Keratinocyte (primary cell): ENCODE results near the gene STK35. TPM values are rescaled to one million over a fixed set of nuclear protein-coding genes. Genes with fewer than 3 reads are reported as not detected.

Experiments used
- DNase-seq: peaks from one replicate; pipeline ENCODE4 v3.0.0-alpha.2; 2011; ENCODE audit warnings: low read depth, missing footprints, low spot score
- FAIRE-seq: peaks from 2 replicates; lab custom pipeline; 2011; peaks lifted over from hg19 to GRCh38; lab: Jason Lieb, UNC
- H2AFZ ChIP-seq: 2 replicates; pipeline ENCODE4 v1.6.0; 2012; ENCODE audit warnings: low read length, control low read depth, inconsistent platforms; ENCODE audit not compliant: control insufficient read depth
- H3K27ac ChIP-seq: 2 replicates; pipeline ENCODE4 v1.5.1; 2011; ENCODE audit warnings: low read length; ENCODE audit not compliant: control insufficient read depth, insufficient read depth
- H3K27me3 ChIP-seq: 3 replicates; pipeline ENCODE4 v1.6.0; 2011; ENCODE audit warnings: low read length; ENCODE audit not compliant: control insufficient read depth, insufficient read depth; ENCODE audit errors: extremely low read depth
- H3K36me3 ChIP-seq, 2 experiments: 2 replicates in 1 of 2; 3 replicates in 1 of 2; pipeline ENCODE4 v1.5.1; 2011; ENCODE audit warnings: low read length in 2 of 2, mild to moderate bottlenecking in 1 of 2; ENCODE audit not compliant: control insufficient read depth in 2 of 2, insufficient read depth in 2 of 2; ENCODE audit errors: extremely low read depth in 1 of 2
- H3K4me1 ChIP-seq: 3 replicates; pipeline ENCODE4 v1.5.1; 2011; ENCODE audit warnings: low read length; ENCODE audit not compliant: control insufficient read depth, insufficient read depth; ENCODE audit errors: extremely low read depth
- H3K4me2 ChIP-seq: 3 replicates; pipeline ENCODE4 v1.6.0; 2011; ENCODE audit warnings: low read depth, low read length; ENCODE audit not compliant: control insufficient read depth, insufficient read depth; ENCODE audit errors: extremely low read depth
- H3K4me3 ChIP-seq, 3 experiments: fragments of 200-600 bp in 1 of 3; sonication (generic) in 1 of 3; 2 replicates in 2 of 3; 3 replicates in 1 of 3; pipeline ENCODE4 v1.5.1; 2011 to 2016; ENCODE audit warnings: low read length in 3 of 3, mild to moderate bottlenecking in 3 of 3, control low read depth in 2 of 3, inconsistent platforms in 1 of 3, low read depth in 1 of 3, mixed read lengths in 1 of 3, mixed run types in 1 of 3, moderate library complexity in 1 of 3; ENCODE audit not compliant: control insufficient read depth in 2 of 3, insufficient read depth in 2 of 3; ENCODE audit errors: extremely low read depth in 1 of 3
- H3K79me2 ChIP-seq: 2 replicates; pipeline ENCODE4 v1.6.0; 2012; ENCODE audit warnings: low read length; ENCODE audit not compliant: control insufficient read depth, insufficient read depth
- H3K9ac ChIP-seq: 3 replicates; pipeline ENCODE4 v1.6.0; 2011; ENCODE audit warnings: low read length; ENCODE audit not compliant: control insufficient read depth, insufficient read depth; ENCODE audit errors: extremely low read depth
- H3K9me1 ChIP-seq: 3 replicates; pipeline ENCODE4 v1.6.0; 2011; ENCODE audit warnings: low read length; ENCODE audit not compliant: control insufficient read depth, insufficient read depth; ENCODE audit errors: extremely low read depth
- H3K9me3 ChIP-seq: 2 replicates; pipeline ENCODE4 v1.5.1; 2012; ENCODE audit warnings: low read depth, low read length; ENCODE audit not compliant: control insufficient read depth
- H4K20me1 ChIP-seq: 3 replicates; pipeline ENCODE4 v1.6.0; 2011; ENCODE audit warnings: low read length; ENCODE audit not compliant: control insufficient read depth, insufficient read depth; ENCODE audit errors: extremely low read depth
- CTCF ChIP-seq, 3 experiments: IDR thresholded peaks in 1 of 3; conservative IDR thresholded peaks in 1 of 3; optimal IDR thresholded peaks in 1 of 3; 2 replicates in 2 of 3; 3 replicates in 1 of 3; pipeline versions ENCODE3 to v1.5.1; 2011; ENCODE audit warnings: low read length in 3 of 3, mild to moderate bottlenecking in 3 of 3, moderate library complexity in 2 of 3, control low read depth in 1 of 3, inconsistent platforms in 1 of 3; ENCODE audit not compliant: insufficient read depth in 2 of 3; ENCODE audit errors: extremely low read depth in 1 of 3
- EZH2 ChIP-seq: IDR thresholded peaks from one replicate; pipeline ENCODE4 v1.6.1; 2012; ENCODE audit warnings: inconsistent platforms, mild to moderate bottlenecking, low read length, moderate library complexity
- dilution Hi-C: fragments of 300-500 bp; cut with MboI; formaldehyde crosslinking; loops from one replicate; pipeline ENCODE4 v1.7.0; 2020; ENCODE audit warnings: low sequenced_read_pairs; ENCODE audit not compliant: extremely low pct_ligation_motif_present
- polyA plus RNA-seq, 5 experiments: library from polyadenylated mRNA; depleted of rRNA in 3 of 5; stranded (reverse) in 3 of 5; stranded (forward) in 1 of 5; unstranded in 1 of 5; fragments of >200 nt; gene quantifications; 1 replicate in 1 of 5; 2 replicates in 3 of 5; 3 replicates in 1 of 5; pipeline versions ENCODE4 v1.2.1 to v1.2.3, GENCODE V29; 2011 to 2012; ENCODE audit warnings: missing spikeins in 2 of 5, low read depth in 1 of 5, low replicate concordance in 1 of 5

Gene STK35
- polyA plus RNA-seq, 1 donor (not counting 4 experiments of a cell fraction or from before 2014, with no cell fraction given): 6.5 TPM

GRCh38 chr20:2101865-2102584 is 398 bp downstream of the STK35 start:
- Histone ChIP-seq H3K4me2 (peak overlapping the region; percentile 93), H3K4me1 (peaks cover 23% of the 10 kb centered on the region), H3K9ac (peak overlapping the region; percentile 96), H4K20me1 (no peaks in the 10 kb centered on the region), H3K36me3 (peaks cover 3% of the 10 kb centered on the region in 2 experiments), H3K79me2 (peaks cover 41% of the 10 kb centered on the region), H3K9me3 (no peaks in the 10 kb centered on the region), H3K4me3 (peak overlapping the region; percentile 80 to 92 (median 84)), H3K9me1 (peaks cover 4% of the 10 kb centered on the region), H2AFZ (peak overlapping the region; percentile 87), H3K27ac (peak overlapping the region; percentile 95), H3K27me3 (no peaks in the 10 kb centered on the region)
- FAIRE-seq (peak; percentile 46), DNase-seq (peak; percentile 21)
- TF ChIP-seq EZH2 (no peak), CTCF (optimal IDR thresholded peaks at IDR 0.05 in 1 of 3, IDR thresholded peaks at IDR 0.05 in 1 of 3, conservative IDR thresholded peaks at IDR 0.05 in 1 of 3; ENCODE audit: extremely low read depth in 1 of 3, insufficient read depth in 2 of 3, low read length in 3 of 3) (no peak)
- dilution Hi-C loops: no loop called here

- Histone ChIP-seq H3K27ac (peak overlapping the region; percentile 95), H2AFZ (peak overlapping the region; percentile 80), H3K27me3 (no peaks in the 10 kb centered on the region), H3K4me1 (peaks cover 23% of the 10 kb centered on the region), H3K9me1 (peaks cover 4% of the 10 kb centered on the region), H3K9ac (peak overlapping the region; percentile 96), H3K4me3 (peak overlapping the region; percentile 80 to 92 (median 84)), H4K20me1 (no peaks in the 10 kb centered on the region), H3K36me3 (peaks cover 3 to 5% of the 10 kb centered on the region in 2 experiments), H3K4me2 (peak overlapping the region; percentile 98), H3K9me3 (no peaks in the 10 kb centered on the region), H3K79me2 (peaks cover 49% of the 10 kb centered on the region)
- no peak for TF ChIP-seq EZH2
- TF ChIP-seq CTCF (optimal IDR thresholded peaks at IDR 0.05 in 1 of 3, IDR thresholded peaks at IDR 0.05 in 1 of 3, conservative IDR thresholded peaks at IDR 0.05 in 1 of 3; ENCODE audit: extremely low read depth in 1 of 3, insufficient read depth in 2 of 3, low read length in 3 of 3): peak in 2 of 3 experiments; percentile 6
- DNase-seq (peak; percentile 40), FAIRE-seq (no peak)
- dilution Hi-C loops: no loop called here
These were observed 1.2 kb downstream of the STK35 start for GRCh38 chr20:2102585-2103460.
